Measurements from ENCODE around the gene KIF26A.

DNA sequence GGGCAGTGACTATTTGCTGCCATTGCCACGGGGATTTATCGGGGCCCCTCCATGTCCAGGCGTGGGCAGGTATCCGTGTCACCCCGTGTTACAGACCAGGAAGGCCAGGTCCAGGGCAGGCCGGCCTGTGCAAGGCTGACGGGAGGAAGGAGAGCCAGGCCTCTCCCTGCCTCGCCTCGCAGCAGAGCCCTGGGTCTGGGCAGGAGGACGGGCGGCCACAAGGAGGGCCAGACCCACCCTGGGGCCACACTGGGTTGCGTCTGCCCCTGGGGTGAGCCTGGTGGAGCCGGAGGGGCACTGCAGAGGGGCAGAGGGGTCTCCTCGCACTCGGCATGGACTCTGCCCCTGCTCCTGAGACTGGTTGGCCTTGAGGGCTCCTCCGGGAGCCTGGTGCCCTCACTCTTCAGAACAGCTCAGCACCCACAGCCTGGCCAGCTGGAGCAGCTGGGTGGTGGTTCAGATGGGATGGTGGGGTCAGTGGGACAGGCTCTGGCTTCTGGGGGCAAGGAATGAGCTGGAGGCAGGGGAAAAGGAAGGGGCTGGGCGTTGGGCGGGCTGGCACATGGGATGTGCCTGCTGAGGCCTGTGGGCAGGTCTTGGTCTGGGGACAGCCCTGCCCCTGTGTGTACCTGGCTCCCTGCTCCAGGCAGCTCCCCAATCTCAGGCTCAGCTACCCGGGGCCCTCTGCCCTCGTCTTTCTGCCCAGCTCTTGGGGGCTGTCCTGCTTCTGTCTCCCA, 53.9 kb downstream of the KIF26A start:
- TF ChIP-seq, protein P1, sequence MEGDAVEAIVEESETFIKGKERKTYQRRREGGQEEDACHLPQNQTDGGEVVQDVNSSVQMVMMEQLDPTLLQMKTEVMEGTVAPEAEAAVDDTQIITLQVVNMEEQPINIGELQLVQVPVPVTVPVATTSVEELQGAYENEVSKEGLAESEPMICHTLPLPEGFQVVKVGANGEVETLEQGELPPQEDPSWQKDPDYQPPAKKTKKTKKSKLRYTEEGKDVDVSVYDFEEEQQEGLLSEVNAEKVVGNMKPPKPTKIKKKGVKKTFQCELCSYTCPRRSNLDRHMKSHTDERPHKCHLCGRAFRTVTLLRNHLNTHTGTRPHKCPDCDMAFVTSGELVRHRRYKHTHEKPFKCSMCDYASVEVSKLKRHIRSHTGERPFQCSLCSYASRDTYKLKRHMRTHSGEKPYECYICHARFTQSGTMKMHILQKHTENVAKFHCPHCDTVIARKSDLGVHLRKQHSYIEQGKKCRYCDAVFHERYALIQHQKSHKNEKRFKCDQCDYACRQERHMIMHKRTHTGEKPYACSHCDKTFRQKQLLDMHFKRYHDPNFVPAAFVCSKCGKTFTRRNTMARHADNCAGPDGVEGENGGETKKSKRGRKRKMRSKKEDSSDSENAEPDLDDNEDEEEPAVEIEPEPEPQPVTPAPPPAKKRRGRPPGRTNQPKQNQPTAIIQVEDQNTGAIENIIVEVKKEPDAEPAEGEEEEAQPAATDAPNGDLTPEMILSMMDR (IDR thresholded peaks at IDR 0.05; ENCODE audit: insufficient read depth, low read length, poor library complexity, severe bottlenecking): no peak
- TF ChIP-seq EZH2phosphoT487 (conservative IDR thresholded peaks at IDR 0.05; ENCODE audit: low read length): no peak
